NT2/D1 (cell line): ENCODE data around the gene CHMP4B.

ENCODE experiments used
- SUZ12 ChIP-seq: IDR thresholded peaks from 2 replicates; pipeline ENCODE4 v1.6.1; 2011; ENCODE audit not compliant: insufficient read length, insufficient read depth; ENCODE audit errors: extremely low read depth
- YY1 ChIP-seq: IDR thresholded peaks from 2 replicates; pipeline ENCODE4 v1.6.1; 2011; ENCODE audit not compliant: insufficient read length, insufficient read depth

DNA sequence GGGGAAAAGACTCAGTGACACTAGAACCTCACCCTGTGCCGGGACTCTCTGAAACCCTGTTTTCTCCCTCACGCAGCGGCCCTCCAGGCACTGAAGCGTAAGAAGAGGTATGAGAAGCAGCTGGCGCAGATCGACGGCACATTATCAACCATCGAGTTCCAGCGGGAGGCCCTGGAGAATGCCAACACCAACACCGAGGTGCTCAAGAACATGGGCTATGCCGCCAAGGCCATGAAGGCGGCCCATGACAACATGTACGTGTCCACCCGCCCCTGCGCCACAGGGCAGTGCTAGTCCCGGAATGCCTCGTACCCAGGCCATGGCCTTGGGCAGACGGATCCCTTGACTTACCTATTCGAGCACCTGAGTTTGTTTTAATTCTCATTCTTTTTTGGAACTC lies 37.2 kb downstream of the CHMP4B start:
- TF ChIP-seq SUZ12: no peak
- TF ChIP-seq YY1: no peak
